VCaP (cell line): ENCODE measurements around the gene DNAAF5.

Experiments used
- H3K27ac ChIP-seq: fragments of 450-650 bp; 2 replicates; pipeline ENCODE4 v1.5.1; 2017
- TF ChIP-seq, protein P1 (sequence below): fragments of 450-650 bp; conservative IDR thresholded peaks from 2 replicates; pipeline ENCODE4 v1.5.1; 2017; ENCODE audit warnings: mild to moderate bottlenecking, moderate library complexity

Gene DNAAF5

DNA sequence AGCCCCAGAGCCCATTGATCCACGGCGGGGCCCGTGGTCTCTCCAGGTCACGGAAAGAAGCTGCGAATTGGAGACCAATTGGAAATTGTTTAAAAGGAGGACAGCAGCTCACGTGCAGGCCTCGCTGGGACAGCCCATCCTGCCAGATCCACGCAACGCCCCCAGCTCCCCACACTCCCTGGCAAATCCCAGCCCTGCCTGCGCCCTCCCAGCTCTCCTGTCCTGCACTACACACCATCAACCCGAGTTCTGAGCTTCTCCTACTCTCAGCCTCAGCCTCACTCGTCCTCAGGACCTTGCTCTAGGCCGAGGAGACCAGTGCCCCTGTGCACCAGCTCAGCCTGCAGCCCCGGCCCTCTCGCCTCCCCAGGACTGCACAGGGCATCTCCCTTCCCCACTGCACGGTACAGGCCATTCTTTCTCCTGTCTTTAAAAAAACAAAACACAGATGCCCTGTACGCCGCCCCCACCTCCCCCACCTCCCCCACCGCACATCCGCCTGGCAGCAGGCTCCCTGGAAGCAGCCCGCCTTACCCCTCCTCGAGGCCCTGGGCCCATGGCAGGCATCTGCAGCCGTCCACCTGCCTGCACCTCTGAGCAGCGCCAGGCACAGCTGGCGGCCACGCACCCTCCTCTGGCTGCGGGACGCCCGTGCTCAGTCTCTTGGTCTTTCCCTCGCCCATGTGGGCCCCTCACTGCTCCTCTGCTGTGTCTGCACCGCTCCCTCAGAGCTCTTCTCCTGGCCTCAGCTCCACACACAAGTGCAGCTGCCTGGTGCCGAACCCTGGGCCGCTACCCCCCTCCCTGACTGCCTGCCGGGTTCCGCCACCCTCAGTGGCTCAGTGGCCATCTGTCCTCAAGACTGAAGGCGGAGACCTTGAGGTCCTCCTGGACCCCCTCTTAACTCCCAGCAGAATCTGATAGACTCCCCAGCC lies 57.3 kb downstream of the DNAAF5 start:
- TF ChIP-seq, protein P1, sequence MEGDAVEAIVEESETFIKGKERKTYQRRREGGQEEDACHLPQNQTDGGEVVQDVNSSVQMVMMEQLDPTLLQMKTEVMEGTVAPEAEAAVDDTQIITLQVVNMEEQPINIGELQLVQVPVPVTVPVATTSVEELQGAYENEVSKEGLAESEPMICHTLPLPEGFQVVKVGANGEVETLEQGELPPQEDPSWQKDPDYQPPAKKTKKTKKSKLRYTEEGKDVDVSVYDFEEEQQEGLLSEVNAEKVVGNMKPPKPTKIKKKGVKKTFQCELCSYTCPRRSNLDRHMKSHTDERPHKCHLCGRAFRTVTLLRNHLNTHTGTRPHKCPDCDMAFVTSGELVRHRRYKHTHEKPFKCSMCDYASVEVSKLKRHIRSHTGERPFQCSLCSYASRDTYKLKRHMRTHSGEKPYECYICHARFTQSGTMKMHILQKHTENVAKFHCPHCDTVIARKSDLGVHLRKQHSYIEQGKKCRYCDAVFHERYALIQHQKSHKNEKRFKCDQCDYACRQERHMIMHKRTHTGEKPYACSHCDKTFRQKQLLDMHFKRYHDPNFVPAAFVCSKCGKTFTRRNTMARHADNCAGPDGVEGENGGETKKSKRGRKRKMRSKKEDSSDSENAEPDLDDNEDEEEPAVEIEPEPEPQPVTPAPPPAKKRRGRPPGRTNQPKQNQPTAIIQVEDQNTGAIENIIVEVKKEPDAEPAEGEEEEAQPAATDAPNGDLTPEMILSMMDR = no peak
- no peak overlapping the region for H3K27ac ChIP-seq

DNA sequence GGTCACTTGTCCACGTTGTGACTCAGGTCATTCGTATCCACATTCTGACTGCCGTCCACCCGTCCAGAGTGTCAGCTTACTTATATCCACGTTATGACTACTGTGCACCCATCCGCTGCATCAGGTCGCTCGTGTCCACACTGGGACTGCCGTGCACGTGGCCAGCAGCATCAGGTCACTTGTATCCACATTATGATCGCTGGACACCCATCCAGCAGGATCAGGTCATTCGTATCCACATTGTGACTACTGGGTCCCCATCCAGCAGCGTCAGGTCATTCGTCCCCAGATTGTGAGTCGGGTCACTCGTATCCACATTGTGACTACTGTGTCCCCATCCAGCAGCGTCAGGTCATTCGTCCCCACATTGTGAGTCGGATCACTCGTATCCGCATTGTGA lies 58.5 kb downstream of the DNAAF5 start:
- TF ChIP-seq, protein P1 = no peak
- H3K27ac ChIP-seq = no peak overlapping the region

DNA sequence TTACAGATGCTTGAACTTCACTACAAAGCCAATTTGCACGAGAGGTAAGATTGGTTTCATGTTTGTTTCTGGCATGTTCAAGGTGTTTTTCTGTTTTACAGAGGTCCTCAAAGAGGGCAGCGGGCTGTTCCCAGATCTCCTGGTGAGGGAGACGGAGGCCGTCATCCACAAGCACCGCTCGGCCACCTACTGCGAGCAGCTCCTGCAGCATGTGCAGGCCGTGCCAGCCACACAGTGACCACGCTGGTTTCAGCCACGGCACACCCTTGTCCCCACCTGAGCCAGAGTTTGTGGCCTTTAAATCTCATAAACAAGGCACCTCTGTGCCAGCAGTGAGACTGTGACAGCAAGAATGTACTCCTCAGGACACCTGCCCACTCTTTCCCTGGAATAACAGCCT lies 58.9 kb downstream of the DNAAF5 start:
- TF ChIP-seq, protein P1 = no peak

DNA sequence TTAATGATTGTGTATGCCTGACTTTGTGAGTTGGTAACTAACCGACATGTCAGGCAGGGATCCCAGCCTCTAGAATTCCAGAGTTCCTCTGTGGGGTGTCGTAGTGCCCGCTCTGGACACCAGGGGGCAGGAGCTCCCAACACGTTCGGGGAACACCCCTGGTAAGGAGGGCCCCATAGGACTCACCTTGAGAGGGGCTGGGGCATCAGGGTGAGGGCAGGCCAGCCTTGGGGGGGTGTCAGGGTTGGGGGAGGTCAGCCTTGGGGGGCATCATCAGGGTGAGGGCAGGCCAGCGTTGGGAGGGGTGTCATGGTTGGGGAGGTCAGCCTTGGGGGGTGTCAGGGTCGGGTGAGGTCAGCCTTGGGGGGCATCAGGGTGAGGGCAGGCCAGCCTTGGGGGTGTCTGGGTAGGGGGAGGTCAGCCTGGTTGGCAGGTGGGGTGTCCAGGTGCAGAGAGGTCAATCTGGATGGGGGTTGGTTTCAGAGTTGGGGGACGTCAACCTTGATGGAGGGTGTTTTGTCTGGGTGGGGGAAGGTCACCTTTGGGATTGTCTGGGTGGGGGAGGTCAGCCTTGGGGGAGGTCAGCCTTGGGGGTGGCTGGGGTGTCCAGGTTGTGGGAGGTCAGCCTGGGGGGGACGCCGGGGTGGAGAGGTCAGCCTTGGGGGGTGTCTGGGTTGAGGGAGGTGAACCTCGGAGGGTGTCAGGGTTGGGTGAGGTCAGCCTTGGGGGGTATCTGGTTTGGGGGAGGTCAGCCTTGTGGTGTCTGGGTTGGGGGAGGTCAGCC lies 60.2 kb downstream of the DNAAF5 start:
- TF ChIP-seq, protein P1 = peak; percentile 87
- no peak overlapping the region for H3K27ac ChIP-seq

More for the DNA sequence above, 58.9 kb downstream of the DNAAF5 start:
- H3K27ac ChIP-seq = no peak overlapping the region

DNA sequence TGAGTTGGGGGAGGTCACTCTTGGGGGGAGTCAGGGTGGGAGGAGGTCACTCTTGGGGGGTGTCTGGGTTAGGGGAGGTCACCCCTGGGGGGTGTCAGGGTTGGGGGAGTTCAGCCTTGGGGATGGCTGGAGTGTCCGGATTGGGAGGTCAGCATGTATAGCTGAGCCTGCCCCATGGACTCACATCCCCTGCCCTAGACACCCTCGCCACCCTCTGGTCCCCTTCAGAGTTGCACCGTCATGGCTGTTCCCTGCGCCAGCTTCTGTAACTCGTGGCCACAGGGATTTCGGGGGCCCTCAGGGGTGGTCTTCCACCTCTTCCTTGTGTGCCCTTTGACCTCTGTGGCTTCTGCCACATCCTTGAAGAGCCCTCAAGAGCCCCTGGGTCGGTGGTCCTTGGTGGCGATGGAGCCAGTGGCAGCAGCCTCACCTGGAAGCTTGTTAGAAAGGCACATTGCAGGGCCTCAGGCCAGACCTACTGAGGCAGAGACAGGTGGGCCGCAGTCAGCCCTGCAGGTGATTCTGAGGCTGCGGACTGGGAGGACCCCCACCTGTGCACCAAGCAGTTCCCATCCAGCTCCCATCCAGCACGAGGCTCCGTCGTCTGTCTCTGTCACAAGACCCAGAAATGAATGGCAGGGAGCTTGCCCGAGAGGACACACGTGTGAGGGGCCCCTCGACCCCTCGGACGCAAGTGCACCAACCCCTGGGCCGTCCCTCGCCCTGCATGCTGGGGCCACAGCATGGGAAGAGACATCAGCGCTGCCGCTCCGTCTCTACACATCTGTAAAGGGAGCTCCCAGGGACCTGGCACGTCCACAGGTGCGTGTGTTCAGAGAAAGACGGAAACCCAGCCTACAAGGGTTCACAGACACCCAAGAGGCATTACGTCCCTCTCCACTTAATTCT lies 61.1 kb downstream of the DNAAF5 start:
- H3K27ac ChIP-seq = no peak overlapping the region
- TF ChIP-seq, protein P1 = no peak

DNA sequence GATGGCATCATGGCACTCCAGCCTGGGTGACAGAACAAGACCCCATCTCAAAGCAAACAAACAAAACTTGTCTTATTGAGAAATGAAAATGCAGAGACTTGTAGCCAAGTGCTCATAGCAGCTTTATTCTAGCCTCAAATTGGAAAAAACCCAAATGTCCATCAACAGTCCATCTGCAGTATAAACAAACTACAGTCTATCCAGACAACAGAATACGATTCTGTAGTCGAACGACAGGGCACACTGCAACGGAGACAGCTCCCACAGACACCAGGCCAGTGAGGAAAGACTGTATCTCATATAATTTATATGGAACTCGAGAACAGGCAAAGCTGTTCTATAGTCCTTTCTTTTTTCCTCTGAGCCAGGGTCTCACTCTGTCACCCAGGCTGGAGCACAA lies 65.0 kb downstream of the DNAAF5 start:
- TF ChIP-seq, protein P1 = no peak
- no peak overlapping the region for H3K27ac ChIP-seq
